ENCODE data around the gene FUBP3.
A peak's percentile ranks its signal among the peaks of the same experiment; 100 is the strongest.

FUBP3 gene

GRCh38 chr9:130672933-130673615 lies 93.7 kb downstream of the FUBP3 start:
- H3K4me3 ChIP-seq (ENCODE audit: low read length): no peak overlapping the region
- TF ChIP-seq CTCF (conservative IDR thresholded peaks at IDR 0.05; ENCODE audit: low read length): no peak
- DNase-seq (ENCODE audit: low read depth): no peak

GRCh38 chr9:130675396-130675795 lies 96.0 kb downstream of the FUBP3 start:
- no peak for DNase-seq (ENCODE audit: low read depth)
- no peak for TF ChIP-seq CTCF (conservative IDR thresholded peaks at IDR 0.05; ENCODE audit: low read length)
- H3K4me3 ChIP-seq (ENCODE audit: low read length): no peak overlapping the region

- TF ChIP-seq CTCF (conservative IDR thresholded peaks at IDR 0.05; ENCODE audit: low read length): no peak
- DNase-seq (ENCODE audit: low read depth): no peak
- no peak overlapping the region for H3K4me3 ChIP-seq (ENCODE audit: low read length)
Measured at GRCh38 chr9:130677252-130677651, 97.9 kb downstream of the FUBP3 start.

- peak overlapping the region; percentile 61 for H3K4me3 ChIP-seq (ENCODE audit: low read length)
- TF ChIP-seq CTCF (conservative IDR thresholded peaks at IDR 0.05; ENCODE audit: low read length): no peak
- DNase-seq (ENCODE audit: low read depth): peak; percentile 78
Measured at GRCh38 chr9:130680836-130681768, 101.7 kb downstream of the FUBP3 start.

GRCh38 chr9:130681769-130682420 lies 102.5 kb downstream of the FUBP3 start:
- no peak for TF ChIP-seq CTCF (conservative IDR thresholded peaks at IDR 0.05; ENCODE audit: low read length)
- H3K4me3 ChIP-seq (ENCODE audit: low read length): peak overlapping the region; percentile 41
- DNase-seq (ENCODE audit: low read depth): no peak

- peak; percentile 79 for TF ChIP-seq CTCF (conservative IDR thresholded peaks at IDR 0.05; ENCODE audit: low read length)
- H3K4me3 ChIP-seq (ENCODE audit: low read length): peak overlapping the region; percentile 41
Measured at GRCh38 chr9:130682421-130683121, 103.2 kb downstream of the FUBP3 start.

More at GRCh38 chr9:130682421-130683121, 103.2 kb downstream of the FUBP3 start:
- DNase-seq (ENCODE audit: low read depth): peak; percentile 71

Measured in AG10803 (cell line).